Vagina (tissue), 2 donors: ENCODE data around the gene MTA1.

Experiments used
- POLR2A ChIP-seq, 2 donors: fragments of 450-650 bp; IDR thresholded peaks; one replicate each; pipeline ENCODE4 v1.6.1; 2017; ENCODE audit warnings: antibody characterized with exemption in 2 of 2, mild to moderate bottlenecking in 2 of 2, moderate library complexity in 2 of 2
- TF ChIP-seq, protein P1 (sequence below), 3 experiments: fragments of 450-650 bp in 2 of 3; fragments of 200-600 bp in 1 of 3; sonication (generic) in 1 of 3; IDR thresholded peaks; one replicate each; pipeline ENCODE4 v1.5.1; 2017 to 2019; ENCODE audit warnings: antibody characterized with exemption in 3 of 3, mild to moderate bottlenecking in 2 of 3, moderate library complexity in 2 of 3

DNA sequence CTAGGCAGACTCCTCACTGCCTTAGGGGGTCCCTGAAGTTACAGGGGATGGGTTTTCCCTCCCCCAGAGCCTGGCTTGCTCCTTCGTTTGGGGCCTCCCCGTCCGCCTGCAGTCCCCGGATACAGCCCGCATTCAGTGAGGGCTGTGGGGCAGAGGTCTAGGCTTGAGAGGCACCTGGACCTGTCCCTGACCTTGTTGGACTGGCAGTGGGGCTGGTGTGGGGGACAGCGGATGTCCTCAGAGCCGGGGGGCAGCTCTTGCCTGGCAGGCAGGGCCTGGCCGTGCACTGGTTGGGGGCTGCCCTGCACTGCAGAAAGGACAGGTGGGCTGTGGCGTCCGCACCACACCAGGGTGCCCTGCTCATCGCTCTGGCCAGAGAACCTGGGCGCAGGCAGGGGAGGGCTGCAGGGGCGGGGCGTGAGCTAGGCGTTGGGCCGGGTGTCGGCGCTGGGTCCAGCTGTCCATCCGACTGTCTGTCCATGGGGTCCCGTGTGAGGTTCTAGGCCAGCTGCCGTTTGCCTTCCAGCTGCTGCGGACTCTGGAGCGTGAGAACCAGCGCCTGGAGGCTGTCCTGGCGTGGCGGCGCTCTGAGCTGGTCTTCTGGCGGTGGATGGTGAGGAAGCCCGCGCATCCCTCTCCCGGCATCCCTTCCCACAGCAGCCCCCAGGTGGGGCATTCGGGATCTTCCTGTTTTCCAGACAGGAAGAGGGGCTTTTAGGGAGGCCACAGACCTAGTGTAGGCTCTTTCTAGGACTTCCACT lies 77.4 kb downstream of the MTA1 start:
- TF ChIP-seq, protein P1, sequence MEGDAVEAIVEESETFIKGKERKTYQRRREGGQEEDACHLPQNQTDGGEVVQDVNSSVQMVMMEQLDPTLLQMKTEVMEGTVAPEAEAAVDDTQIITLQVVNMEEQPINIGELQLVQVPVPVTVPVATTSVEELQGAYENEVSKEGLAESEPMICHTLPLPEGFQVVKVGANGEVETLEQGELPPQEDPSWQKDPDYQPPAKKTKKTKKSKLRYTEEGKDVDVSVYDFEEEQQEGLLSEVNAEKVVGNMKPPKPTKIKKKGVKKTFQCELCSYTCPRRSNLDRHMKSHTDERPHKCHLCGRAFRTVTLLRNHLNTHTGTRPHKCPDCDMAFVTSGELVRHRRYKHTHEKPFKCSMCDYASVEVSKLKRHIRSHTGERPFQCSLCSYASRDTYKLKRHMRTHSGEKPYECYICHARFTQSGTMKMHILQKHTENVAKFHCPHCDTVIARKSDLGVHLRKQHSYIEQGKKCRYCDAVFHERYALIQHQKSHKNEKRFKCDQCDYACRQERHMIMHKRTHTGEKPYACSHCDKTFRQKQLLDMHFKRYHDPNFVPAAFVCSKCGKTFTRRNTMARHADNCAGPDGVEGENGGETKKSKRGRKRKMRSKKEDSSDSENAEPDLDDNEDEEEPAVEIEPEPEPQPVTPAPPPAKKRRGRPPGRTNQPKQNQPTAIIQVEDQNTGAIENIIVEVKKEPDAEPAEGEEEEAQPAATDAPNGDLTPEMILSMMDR (IDR thresholded peaks at IDR 0.05) = no peak
- TF ChIP-seq POLR2A (IDR thresholded peaks at IDR 0.05) = no peak
